Ishikawa (cell line): Measurements from ENCODE around the gene SMURF1.

Source experiments
- CEBPB ChIP-seq: IDR thresholded peaks from 2 replicates; pipeline ENCODE4 v1.6.1; 2012
- CREB1 ChIP-seq: IDR thresholded peaks from 2 replicates; pipeline ENCODE4 v1.6.1; 2012; ENCODE audit warnings: low read depth
- EGR1 ChIP-seq: IDR thresholded peaks from 2 replicates; pipeline ENCODE4 v1.6.1; 2012
- EP300 ChIP-seq: IDR thresholded peaks from 2 replicates; pipeline ENCODE4 v1.6.1; 2012; ENCODE audit warnings: borderline replicate concordance
- FOXM1 ChIP-seq: IDR thresholded peaks from 2 replicates; pipeline ENCODE4 v1.6.1; 2012; ENCODE audit warnings: low read depth, borderline replicate concordance
- MAX ChIP-seq: IDR thresholded peaks from 2 replicates; pipeline ENCODE4 v1.6.1; 2012
- NFIC ChIP-seq: IDR thresholded peaks from 2 replicates; pipeline ENCODE4 v1.6.1; 2012
- RAD21 ChIP-seq: IDR thresholded peaks from 2 replicates; pipeline ENCODE4 v1.6.1; 2012; ENCODE audit warnings: low read depth
- REST ChIP-seq: IDR thresholded peaks from 2 replicates; pipeline ENCODE4 v1.6.1; 2012; ENCODE audit warnings: low read depth, mild to moderate bottlenecking
- TAF1 ChIP-seq: IDR thresholded peaks from 2 replicates; pipeline ENCODE4 v1.6.1; 2012; ENCODE audit warnings: low read depth, mild to moderate bottlenecking
- TCF12 ChIP-seq: IDR thresholded peaks from 2 replicates; pipeline ENCODE4 v1.6.1; 2012; ENCODE audit warnings: low read depth
- TEAD4 ChIP-seq: IDR thresholded peaks from 2 replicates; pipeline ENCODE4 v1.6.1; 2012
- USF1 ChIP-seq: IDR thresholded peaks from 2 replicates; pipeline ENCODE4 v1.6.1; 2012
- YY1 ChIP-seq: IDR thresholded peaks from 2 replicates; pipeline ENCODE4 v1.6.1; 2012; ENCODE audit warnings: low read depth
- ZBTB7A ChIP-seq: IDR thresholded peaks from 2 replicates; pipeline ENCODE4 v1.6.1; 2012; ENCODE audit warnings: low read depth

SMURF1 gene

GRCh38 chr7:98985945-98986344 lies 158.0 kb downstream of the SMURF1 start:
- TF ChIP-seq EGR1 (no peak), REST (no peak), EP300 (no peak), TCF12 (no peak), TEAD4 (no peak), MAX (no peak), TAF1 (no peak), NFIC (no peak)

- TF ChIP-seq TAF1 (no peak), MAX (no peak), TCF12 (no peak), USF1 (no peak), EGR1 (no peak), FOXM1 (no peak), EP300 (no peak), YY1 (no peak), ZBTB7A (no peak), REST (no peak), NFIC (no peak)
Measured at GRCh38 chr7:98985406-98985805, 158.5 kb downstream of the SMURF1 start.

GRCh38 chr7:98984126-98984525 lies 159.8 kb downstream of the SMURF1 start:
- TF ChIP-seq YY1 = no peak
- TF ChIP-seq TCF12 = no peak
- TF ChIP-seq TAF1 = no peak
- TF ChIP-seq EP300 = no peak
- no peak for TF ChIP-seq EGR1
- TF ChIP-seq CEBPB = no peak
- TF ChIP-seq ZBTB7A = no peak
- no peak for TF ChIP-seq USF1
- TF ChIP-seq NFIC = no peak
- TF ChIP-seq TEAD4 = no peak
- no peak for TF ChIP-seq REST
- no peak for TF ChIP-seq MAX
- TF ChIP-seq FOXM1 = no peak
- no peak for TF ChIP-seq RAD21
- no peak for TF ChIP-seq CREB1

GRCh38 chr7:98982686-98983085 lies 161.2 kb downstream of the SMURF1 start:
- TF ChIP-seq REST (no peak), CEBPB (no peak), CREB1 (no peak), NFIC (no peak), EGR1 (no peak), EP300 (no peak), USF1 (no peak), MAX (no peak), RAD21 (no peak), TEAD4 (no peak), FOXM1 (no peak), TAF1 (no peak)
